ENCODE measurements around the gene ZNF282. TPM values are rescaled to one million over a fixed set of nuclear protein-coding genes. Genes with fewer than 3 reads are reported as not detected.

Gene ZNF282
- total RNA-seq, 1 experiment from 2014 or later, result 39.0 TPM

- Histone ChIP-seq H4K8ac (replicated peaks; ENCODE audit: insufficient read length, low read depth, low read length) (no peak overlapping the region), H2AFZ (ENCODE audit: low read length) (no peak overlapping the region), H2BK20ac (ENCODE audit: low read depth, low read length, poor library complexity, severe bottlenecking) (no peak overlapping the region), H3K9ac (ENCODE audit: extremely low read depth, insufficient read length, low read length) (no peak overlapping the region), H3T11ph (ENCODE audit: low read length) (no peak overlapping the region), H4K20me1 (ENCODE audit: control insufficient read depth, insufficient read depth, insufficient read length) (no peaks in the 10 kb centered on the region), H3K4ac (ENCODE audit: low read depth, low read length) (no peak overlapping the region), H4K5ac (ENCODE audit: insufficient read length, low read depth, low read length) (no peak overlapping the region), H3K14ac (ENCODE audit: insufficient read depth, low read length) (no peak overlapping the region), H4K91ac (ENCODE audit: insufficient read length, low read depth, low read length) (no peak overlapping the region), H3K56ac (ENCODE audit: insufficient read length, low read depth, low read length) (no peak overlapping the region), H3K9me3 (ENCODE audit: control insufficient read depth, low read depth, low read length) (no peaks in the 10 kb centered on the region), H2BK5ac (ENCODE audit: insufficient read length, low read length) (no peak overlapping the region), H3K23ac (ENCODE audit: insufficient read length, low read depth, low read length) (no peak overlapping the region), H2BK120ac (ENCODE audit: low read depth, low read length, poor library complexity, severe bottlenecking) (no peak overlapping the region), H3K79me2 (ENCODE audit: insufficient read depth, low read length) (no peaks in the 10 kb centered on the region), H3K27ac (ENCODE audit: insufficient read length, low read depth, low read length) (no peak overlapping the region), H2BK12ac (ENCODE audit: insufficient read length, low read depth, low read length) (no peak overlapping the region), H3K18ac (ENCODE audit: insufficient read length, low read depth, low read length) (no peak overlapping the region), H3K4me1 (ENCODE audit: insufficient read depth, low read length) (no peaks in the 10 kb centered on the region), H3K79me1 (ENCODE audit: insufficient read depth, low read depth, low read length, poor library complexity, severe bottlenecking) (no peaks in the 10 kb centered on the region), H2AK5ac (ENCODE audit: insufficient read length, low read length) (no peak overlapping the region), H3K23me2 (ENCODE audit: insufficient read length, low read depth, low read length, poor library complexity, severe bottlenecking) (no peaks in the 10 kb centered on the region), H3K27me3 (ENCODE audit: insufficient read depth, low read length) (no peaks in the 10 kb centered on the region), H2BK15ac (ENCODE audit: low read depth, low read length) (no peak overlapping the region), H3K4me2 (ENCODE audit: insufficient read depth, insufficient read length, low read length) (no peak overlapping the region)
- H3K27ac Mint-ChIP-seq, result no peak overlapping the region
- H3K9me3 Mint-ChIP-seq, result no peaks in the 10 kb centered on the region
- no peak for DNase-seq
- H3K4me3 Mint-ChIP-seq, result no peak overlapping the region
- WGBS (ENCODE audit: extremely low coverage, insufficient read length, low lambda C conversion rate), result no CpG with 5 or more reads among the region's 19 CpGs
- no peak for TF ChIP-seq CTCF (conservative IDR thresholded peaks at IDR 0.05)
- H3K36me3 Mint-ChIP-seq (ENCODE audit: insufficient read depth in 1 of 3, low read depth in 3 of 3), result peaks cover 6 to 37% (median 30%) of the 10 kb centered on the region in 3 experiments; a peak in 6 of 7 replicates
- peaks cover 10% of the 10 kb centered on the region for H3K27me3 Mint-ChIP-seq (ENCODE audit: low read depth)
- H3K4me1 Mint-ChIP-seq, result no peaks in the 10 kb centered on the region
These were observed 29.8 kb downstream of the ZNF282 start for GRCh38 chr7:149225106-149225505.

Measured in H9 (cell line).